HEK293 (cell line): ENCODE results near the gene HIGD2A.

Experiments used
- GLIS1 ChIP-seq: fragments of 450-650 bp; formaldehyde crosslinking; IDR thresholded peaks from 2 replicates; pipeline ENCODE4 v1.5.1; 2016; ENCODE audit warnings: missing biosample characterization, missing genetic modification characterization
- HOXC10 ChIP-seq: sonication (generic); formaldehyde crosslinking; IDR thresholded peaks from 2 replicates; pipeline ENCODE4 v1.8.1; 2023; ENCODE audit warnings: mild to moderate bottlenecking, missing genetic modification reagents
- IKZF3 ChIP-seq: fragments of 450-650 bp; IDR thresholded peaks from 2 replicates; pipeline ENCODE4 v1.5.0; 2018; ENCODE audit warnings: missing biosample characterization, mild to moderate bottlenecking, missing genetic modification characterization, moderate library complexity
- KLF16 ChIP-seq: fragments of 450-650 bp; formaldehyde crosslinking; IDR thresholded peaks from 2 replicates; pipeline ENCODE4 v1.5.1; 2017; ENCODE audit warnings: missing biosample characterization, missing genetic modification characterization
- PRDM1 ChIP-seq: fragments of 450-650 bp; formaldehyde crosslinking; IDR thresholded peaks from 2 replicates; pipeline ENCODE4; 2016; ENCODE audit warnings: missing biosample characterization, missing genetic modification characterization
- RBAK ChIP-seq: fragments of 450-650 bp; formaldehyde crosslinking; IDR thresholded peaks from 2 replicates; pipeline ENCODE4 v1.5.1; 2016; ENCODE audit warnings: missing biosample characterization, missing genetic modification characterization
- REPIN1 ChIP-seq: fragments of 450-650 bp; formaldehyde crosslinking; IDR thresholded peaks from 2 replicates; pipeline ENCODE4 v1.5.1; 2017; ENCODE audit warnings: missing biosample characterization, missing genetic modification characterization, low read depth
- SP7 ChIP-seq: fragments of 450-650 bp; formaldehyde crosslinking; IDR thresholded peaks from 2 replicates; pipeline ENCODE4 v1.5.1; 2016; ENCODE audit warnings: missing biosample characterization, missing genetic modification characterization
- ZBTB17 ChIP-seq: fragments of 450-650 bp; formaldehyde crosslinking; IDR thresholded peaks from 2 replicates; pipeline ENCODE4 v1.5.1; 2016; ENCODE audit warnings: missing biosample characterization, missing genetic modification characterization
- ZFP37 ChIP-seq: fragments of 450-650 bp; formaldehyde crosslinking; IDR thresholded peaks from 2 replicates; pipeline ENCODE4 v1.5.1; 2016; ENCODE audit warnings: missing biosample characterization, missing genetic modification characterization
- ZNF155 ChIP-seq: fragments of 450-650 bp; formaldehyde crosslinking; IDR thresholded peaks from 2 replicates; pipeline ENCODE4 v1.5.1; 2016; ENCODE audit warnings: missing biosample characterization, missing genetic modification characterization
- ZNF214 ChIP-seq: fragments of 450-650 bp; formaldehyde crosslinking; IDR thresholded peaks from 2 replicates; pipeline ENCODE4 v1.5.1; 2017; ENCODE audit warnings: missing biosample characterization, mild to moderate bottlenecking, missing genetic modification characterization, borderline replicate concordance
- ZNF23 ChIP-seq: fragments of 450-650 bp; formaldehyde crosslinking; IDR thresholded peaks from 2 replicates; pipeline ENCODE4 v1.5.1; 2016; ENCODE audit warnings: missing biosample characterization, missing genetic modification characterization, borderline replicate concordance
- ZNF24 ChIP-seq: fragments of 450-650 bp; formaldehyde crosslinking; IDR thresholded peaks from 2 replicates; pipeline ENCODE4 v1.5.1; 2016; ENCODE audit warnings: missing biosample characterization, missing genetic modification characterization
- ZNF302 ChIP-seq: fragments of 450-650 bp; formaldehyde crosslinking; IDR thresholded peaks from 2 replicates; pipeline ENCODE4 v1.5.1; 2016; ENCODE audit warnings: missing biosample characterization, missing genetic modification characterization, low read depth
- ZNF37A ChIP-seq: fragments of 450-650 bp; IDR thresholded peaks from 2 replicates; pipeline ENCODE4 v1.5.1; 2018; ENCODE audit warnings: missing biosample characterization, missing genetic modification characterization
- ZNF426 ChIP-seq: fragments of 450-650 bp; formaldehyde crosslinking; IDR thresholded peaks from 2 replicates; pipeline ENCODE4 v1.5.1; 2017; ENCODE audit warnings: missing biosample characterization, missing genetic modification characterization, mild to moderate bottlenecking, inconsistent platforms, moderate library complexity
- ZNF433 ChIP-seq: fragments of 450-650 bp; formaldehyde crosslinking; IDR thresholded peaks from 2 replicates; pipeline ENCODE4 v1.5.1; 2016; ENCODE audit warnings: missing biosample characterization, missing genetic modification characterization, low read depth
- ZNF510 ChIP-seq: fragments of 450-650 bp; formaldehyde crosslinking; IDR thresholded peaks from 2 replicates; pipeline ENCODE4 v1.5.1; 2018; ENCODE audit warnings: mild to moderate bottlenecking, missing genetic modification characterization, missing biosample characterization; ENCODE audit not compliant: insufficient replicate concordance
- ZNF529 ChIP-seq: fragments of 450-650 bp; formaldehyde crosslinking; IDR thresholded peaks from 2 replicates; pipeline ENCODE4 v1.5.1; 2017; ENCODE audit warnings: missing genetic modification characterization, missing biosample characterization; ENCODE audit not compliant: insufficient replicate concordance
- ZNF629 ChIP-seq: fragments of 450-650 bp; formaldehyde crosslinking; IDR thresholded peaks from 2 replicates; pipeline ENCODE4 v1.5.1; 2017; ENCODE audit warnings: missing biosample characterization, missing genetic modification characterization
- ZNF747 ChIP-seq: fragments of 450-650 bp; formaldehyde crosslinking; IDR thresholded peaks from 2 replicates; pipeline ENCODE4 v1.5.1; 2016; ENCODE audit warnings: missing biosample characterization, missing genetic modification characterization
- ZNF776 ChIP-seq: fragments of 450-650 bp; formaldehyde crosslinking; IDR thresholded peaks from 2 replicates; pipeline ENCODE4 v1.5.0; 2017; ENCODE audit warnings: missing biosample characterization, missing genetic modification characterization, borderline replicate concordance
- ZSCAN16 ChIP-seq: fragments of 450-650 bp; formaldehyde crosslinking; IDR thresholded peaks from 2 replicates; pipeline ENCODE4 v1.5.1; 2016; ENCODE audit warnings: missing biosample characterization, missing genetic modification characterization
- TF ChIP-seq, protein P1 (sequence below): fragments of 450-650 bp; IDR thresholded peaks from 2 replicates; pipeline ENCODE4 v1.5.1; 2018; ENCODE audit warnings: missing biosample characterization, mild to moderate bottlenecking, missing genetic modification characterization
- TF ChIP-seq, protein P2 (sequence below): fragments of 450-650 bp; formaldehyde crosslinking; IDR thresholded peaks from 2 replicates; pipeline ENCODE4 v1.5.1; 2016; ENCODE audit warnings: missing biosample characterization, missing genetic modification characterization
- TF ChIP-seq, protein P3 (sequence below): IDR thresholded peaks from 2 replicates; pipeline ENCODE4 v1.6.1; 2011; ENCODE audit warnings: mild to moderate bottlenecking, low read depth, low read length, borderline replicate concordance
- TF ChIP-seq, protein P4 (sequence below): fragments of 450-650 bp; formaldehyde crosslinking; IDR thresholded peaks from 2 replicates; pipeline ENCODE4; 2016; ENCODE audit warnings: missing biosample characterization, missing genetic modification characterization
- TF ChIP-seq, protein P5 (sequence below): fragments of 450-650 bp; formaldehyde crosslinking; IDR thresholded peaks from 2 replicates; pipeline ENCODE4 v1.5.1; 2016; ENCODE audit warnings: missing biosample characterization, missing genetic modification characterization
- TF ChIP-seq, protein P6 (sequence below): fragments of 450-650 bp; formaldehyde crosslinking; IDR thresholded peaks from 2 replicates; pipeline ENCODE4 v1.5.1; 2017; ENCODE audit warnings: missing biosample characterization, missing genetic modification characterization

Gene HIGD2A

DNA sequence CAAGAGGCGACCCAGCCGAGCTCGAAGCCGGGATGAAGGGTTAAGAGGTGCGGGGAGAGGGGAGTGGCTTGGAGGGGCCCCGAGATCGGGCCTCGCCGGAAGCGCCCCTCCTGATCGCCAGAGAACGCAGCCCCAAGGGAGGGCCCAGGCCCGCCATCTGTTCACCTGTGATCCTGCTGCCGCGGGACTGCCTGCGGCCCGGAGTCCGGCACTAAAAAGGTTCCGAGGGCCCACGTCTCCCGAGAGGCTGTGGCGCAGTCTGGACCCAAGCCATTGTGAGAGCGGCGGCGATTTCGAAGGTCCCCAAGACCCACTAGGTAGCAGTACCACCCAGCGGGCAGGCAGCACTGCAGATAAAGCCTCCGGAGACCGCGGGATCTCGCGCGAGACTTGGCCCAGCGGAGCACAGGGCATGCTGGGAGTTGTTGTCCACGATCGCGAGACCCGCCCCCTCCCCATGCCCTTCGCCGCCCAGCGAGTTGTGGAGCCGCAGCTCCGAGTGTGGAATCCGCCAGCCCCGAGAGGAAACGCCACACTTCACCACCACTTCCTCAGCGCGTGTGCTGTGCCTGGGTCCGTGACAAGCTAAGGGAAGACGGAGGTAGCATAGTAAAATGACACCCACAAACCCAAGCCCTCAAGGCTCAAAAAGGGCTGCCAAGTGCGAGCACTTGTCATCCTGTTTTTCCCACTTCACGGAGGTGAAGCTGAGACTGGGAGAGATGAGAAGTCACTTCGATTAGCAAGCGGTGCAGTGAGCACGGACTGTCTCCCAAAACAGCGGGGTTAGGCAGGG lies 26.9 kb upstream of the HIGD2A start, which contains the start of gene KIAA1191 (continued):
- TF ChIP-seq ZNF776 (tag by site-specific recombination) (no peak), HOXC10 (CRISPR knock-in tag) (no peak), ZNF24 (tag by site-specific recombination) (0 out of 2 replicates have a peak, but pooled peaks have one; percentile 49), ZNF433 (tag by site-specific recombination) (no peak), REPIN1 (tag by site-specific recombination) (no peak; the same call in 1 of the 2 replicates), ZNF629 (peak; percentile 44; the same call in 1 of the 2 replicates), PRDM1 (tag by site-specific recombination) (0 out of 2 replicates have a peak, but pooled peaks have one; percentile 25), GLIS1 (tag by site-specific recombination) (peak; percentile 70), ZNF214 (tag by site-specific recombination) (no peak), SP7 (tag by site-specific recombination) (peak; percentile 83), ZNF747 (tag by site-specific recombination) (no peak), IKZF3 (no peak), ZNF155 (no peak), KLF16 (tag by site-specific recombination) (no peak; the same call in none of the 2 replicates), ZNF302 (tag by site-specific recombination) (no peak), ZNF23 (no peak), ZSCAN16 (no peak), ZNF37A (tag by site-specific recombination) (no peak), ZNF426 (no peak), RBAK (tag by site-specific recombination) (no peak), ZNF510 (tag by site-specific recombination) (no peak), ZFP37 (peak; percentile 83), ZBTB17 (tag by site-specific recombination) (peak; percentile 98), ZNF529 (tag by site-specific recombination) (no peak)
- TF ChIP-seq, protein P1, sequence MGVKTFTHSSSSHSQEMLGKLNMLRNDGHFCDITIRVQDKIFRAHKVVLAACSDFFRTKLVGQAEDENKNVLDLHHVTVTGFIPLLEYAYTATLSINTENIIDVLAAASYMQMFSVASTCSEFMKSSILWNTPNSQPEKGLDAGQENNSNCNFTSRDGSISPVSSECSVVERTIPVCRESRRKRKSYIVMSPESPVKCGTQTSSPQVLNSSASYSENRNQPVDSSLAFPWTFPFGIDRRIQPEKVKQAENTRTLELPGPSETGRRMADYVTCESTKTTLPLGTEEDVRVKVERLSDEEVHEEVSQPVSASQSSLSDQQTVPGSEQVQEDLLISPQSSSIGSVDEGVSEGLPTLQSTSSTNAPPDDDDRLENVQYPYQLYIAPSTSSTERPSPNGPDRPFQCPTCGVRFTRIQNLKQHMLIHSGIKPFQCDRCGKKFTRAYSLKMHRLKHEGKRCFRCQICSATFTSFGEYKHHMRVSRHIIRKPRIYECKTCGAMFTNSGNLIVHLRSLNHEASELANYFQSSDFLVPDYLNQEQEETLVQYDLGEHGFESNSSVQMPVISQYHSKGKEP, result no peak
- TF ChIP-seq, protein P2, sequence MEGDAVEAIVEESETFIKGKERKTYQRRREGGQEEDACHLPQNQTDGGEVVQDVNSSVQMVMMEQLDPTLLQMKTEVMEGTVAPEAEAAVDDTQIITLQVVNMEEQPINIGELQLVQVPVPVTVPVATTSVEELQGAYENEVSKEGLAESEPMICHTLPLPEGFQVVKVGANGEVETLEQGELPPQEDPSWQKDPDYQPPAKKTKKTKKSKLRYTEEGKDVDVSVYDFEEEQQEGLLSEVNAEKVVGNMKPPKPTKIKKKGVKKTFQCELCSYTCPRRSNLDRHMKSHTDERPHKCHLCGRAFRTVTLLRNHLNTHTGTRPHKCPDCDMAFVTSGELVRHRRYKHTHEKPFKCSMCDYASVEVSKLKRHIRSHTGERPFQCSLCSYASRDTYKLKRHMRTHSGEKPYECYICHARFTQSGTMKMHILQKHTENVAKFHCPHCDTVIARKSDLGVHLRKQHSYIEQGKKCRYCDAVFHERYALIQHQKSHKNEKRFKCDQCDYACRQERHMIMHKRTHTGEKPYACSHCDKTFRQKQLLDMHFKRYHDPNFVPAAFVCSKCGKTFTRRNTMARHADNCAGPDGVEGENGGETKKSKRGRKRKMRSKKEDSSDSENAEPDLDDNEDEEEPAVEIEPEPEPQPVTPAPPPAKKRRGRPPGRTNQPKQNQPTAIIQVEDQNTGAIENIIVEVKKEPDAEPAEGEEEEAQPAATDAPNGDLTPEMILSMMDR, result peak; percentile 77
- TF ChIP-seq, protein P3, sequence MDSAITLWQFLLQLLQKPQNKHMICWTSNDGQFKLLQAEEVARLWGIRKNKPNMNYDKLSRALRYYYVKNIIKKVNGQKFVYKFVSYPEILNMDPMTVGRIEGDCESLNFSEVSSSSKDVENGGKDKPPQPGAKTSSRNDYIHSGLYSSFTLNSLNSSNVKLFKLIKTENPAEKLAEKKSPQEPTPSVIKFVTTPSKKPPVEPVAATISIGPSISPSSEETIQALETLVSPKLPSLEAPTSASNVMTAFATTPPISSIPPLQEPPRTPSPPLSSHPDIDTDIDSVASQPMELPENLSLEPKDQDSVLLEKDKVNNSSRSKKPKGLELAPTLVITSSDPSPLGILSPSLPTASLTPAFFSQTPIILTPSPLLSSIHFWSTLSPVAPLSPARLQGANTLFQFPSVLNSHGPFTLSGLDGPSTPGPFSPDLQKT, result no peak
- TF ChIP-seq, protein P4, sequence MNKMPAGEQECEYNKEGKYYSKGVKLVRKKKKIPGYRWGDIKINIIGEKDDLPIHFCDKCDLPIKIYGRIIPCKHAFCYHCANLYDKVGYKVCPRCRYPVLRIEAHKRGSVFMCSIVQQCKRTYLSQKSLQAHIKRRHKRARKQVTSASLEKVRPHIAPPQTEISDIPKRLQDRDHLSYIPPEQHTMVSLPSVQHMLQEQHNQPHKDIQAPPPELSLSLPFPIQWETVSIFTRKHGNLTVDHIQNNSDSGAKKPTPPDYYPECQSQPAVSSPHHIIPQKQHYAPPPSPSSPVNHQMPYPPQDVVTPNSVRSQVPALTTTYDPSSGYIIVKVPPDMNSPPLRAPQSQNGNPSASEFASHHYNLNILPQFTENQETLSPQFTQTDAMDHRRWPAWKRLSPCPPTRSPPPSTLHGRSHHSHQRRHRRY (tag by site-specific recombination), result no peak
- TF ChIP-seq, protein P5, sequence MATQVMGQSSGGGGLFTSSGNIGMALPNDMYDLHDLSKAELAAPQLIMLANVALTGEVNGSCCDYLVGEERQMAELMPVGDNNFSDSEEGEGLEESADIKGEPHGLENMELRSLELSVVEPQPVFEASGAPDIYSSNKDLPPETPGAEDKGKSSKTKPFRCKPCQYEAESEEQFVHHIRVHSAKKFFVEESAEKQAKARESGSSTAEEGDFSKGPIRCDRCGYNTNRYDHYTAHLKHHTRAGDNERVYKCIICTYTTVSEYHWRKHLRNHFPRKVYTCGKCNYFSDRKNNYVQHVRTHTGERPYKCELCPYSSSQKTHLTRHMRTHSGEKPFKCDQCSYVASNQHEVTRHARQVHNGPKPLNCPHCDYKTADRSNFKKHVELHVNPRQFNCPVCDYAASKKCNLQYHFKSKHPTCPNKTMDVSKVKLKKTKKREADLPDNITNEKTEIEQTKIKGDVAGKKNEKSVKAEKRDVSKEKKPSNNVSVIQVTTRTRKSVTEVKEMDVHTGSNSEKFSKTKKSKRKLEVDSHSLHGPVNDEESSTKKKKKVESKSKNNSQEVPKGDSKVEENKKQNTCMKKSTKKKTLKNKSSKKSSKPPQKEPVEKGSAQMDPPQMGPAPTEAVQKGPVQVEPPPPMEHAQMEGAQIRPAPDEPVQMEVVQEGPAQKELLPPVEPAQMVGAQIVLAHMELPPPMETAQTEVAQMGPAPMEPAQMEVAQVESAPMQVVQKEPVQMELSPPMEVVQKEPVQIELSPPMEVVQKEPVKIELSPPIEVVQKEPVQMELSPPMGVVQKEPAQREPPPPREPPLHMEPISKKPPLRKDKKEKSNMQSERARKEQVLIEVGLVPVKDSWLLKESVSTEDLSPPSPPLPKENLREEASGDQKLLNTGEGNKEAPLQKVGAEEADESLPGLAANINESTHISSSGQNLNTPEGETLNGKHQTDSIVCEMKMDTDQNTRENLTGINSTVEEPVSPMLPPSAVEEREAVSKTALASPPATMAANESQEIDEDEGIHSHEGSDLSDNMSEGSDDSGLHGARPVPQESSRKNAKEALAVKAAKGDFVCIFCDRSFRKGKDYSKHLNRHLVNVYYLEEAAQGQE (tag by site-specific recombination), result 0 out of 2 replicates have a peak, but pooled peaks have one; percentile 27
- TF ChIP-seq, protein P6, sequence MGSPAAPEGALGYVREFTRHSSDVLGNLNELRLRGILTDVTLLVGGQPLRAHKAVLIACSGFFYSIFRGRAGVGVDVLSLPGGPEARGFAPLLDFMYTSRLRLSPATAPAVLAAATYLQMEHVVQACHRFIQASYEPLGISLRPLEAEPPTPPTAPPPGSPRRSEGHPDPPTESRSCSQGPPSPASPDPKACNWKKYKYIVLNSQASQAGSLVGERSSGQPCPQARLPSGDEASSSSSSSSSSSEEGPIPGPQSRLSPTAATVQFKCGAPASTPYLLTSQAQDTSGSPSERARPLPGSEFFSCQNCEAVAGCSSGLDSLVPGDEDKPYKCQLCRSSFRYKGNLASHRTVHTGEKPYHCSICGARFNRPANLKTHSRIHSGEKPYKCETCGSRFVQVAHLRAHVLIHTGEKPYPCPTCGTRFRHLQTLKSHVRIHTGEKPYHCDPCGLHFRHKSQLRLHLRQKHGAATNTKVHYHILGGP, result no peak
